ENCODE results near the gene SORCS1.

- TF ChIP-seq, protein P1, sequence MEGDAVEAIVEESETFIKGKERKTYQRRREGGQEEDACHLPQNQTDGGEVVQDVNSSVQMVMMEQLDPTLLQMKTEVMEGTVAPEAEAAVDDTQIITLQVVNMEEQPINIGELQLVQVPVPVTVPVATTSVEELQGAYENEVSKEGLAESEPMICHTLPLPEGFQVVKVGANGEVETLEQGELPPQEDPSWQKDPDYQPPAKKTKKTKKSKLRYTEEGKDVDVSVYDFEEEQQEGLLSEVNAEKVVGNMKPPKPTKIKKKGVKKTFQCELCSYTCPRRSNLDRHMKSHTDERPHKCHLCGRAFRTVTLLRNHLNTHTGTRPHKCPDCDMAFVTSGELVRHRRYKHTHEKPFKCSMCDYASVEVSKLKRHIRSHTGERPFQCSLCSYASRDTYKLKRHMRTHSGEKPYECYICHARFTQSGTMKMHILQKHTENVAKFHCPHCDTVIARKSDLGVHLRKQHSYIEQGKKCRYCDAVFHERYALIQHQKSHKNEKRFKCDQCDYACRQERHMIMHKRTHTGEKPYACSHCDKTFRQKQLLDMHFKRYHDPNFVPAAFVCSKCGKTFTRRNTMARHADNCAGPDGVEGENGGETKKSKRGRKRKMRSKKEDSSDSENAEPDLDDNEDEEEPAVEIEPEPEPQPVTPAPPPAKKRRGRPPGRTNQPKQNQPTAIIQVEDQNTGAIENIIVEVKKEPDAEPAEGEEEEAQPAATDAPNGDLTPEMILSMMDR (IDR thresholded peaks at IDR 0.05), result no peak
- TF ChIP-seq, protein P2, sequence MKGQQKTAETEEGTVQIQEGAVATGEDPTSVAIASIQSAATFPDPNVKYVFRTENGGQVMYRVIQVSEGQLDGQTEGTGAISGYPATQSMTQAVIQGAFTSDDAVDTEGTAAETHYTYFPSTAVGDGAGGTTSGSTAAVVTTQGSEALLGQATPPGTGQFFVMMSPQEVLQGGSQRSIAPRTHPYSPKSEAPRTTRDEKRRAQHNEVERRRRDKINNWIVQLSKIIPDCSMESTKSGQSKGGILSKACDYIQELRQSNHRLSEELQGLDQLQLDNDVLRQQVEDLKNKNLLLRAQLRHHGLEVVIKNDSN (IDR thresholded peaks at IDR 0.05; ENCODE audit: borderline replicate concordance, low read depth), result no peak
- TF ChIP-seq SMC3 (IDR thresholded peaks at IDR 0.05; ENCODE audit: low read depth, low read length) (no peak), EP300 (IDR thresholded peaks at IDR 0.05; ENCODE audit: borderline replicate concordance in 1 of 2, low read depth in 1 of 2, low read length in 1 of 2) (no peak), NFIC (IDR thresholded peaks at IDR 0.05; ENCODE audit: borderline replicate concordance) (no peak), GABPA (IDR thresholded peaks at IDR 0.05; ENCODE audit: low read depth) (no peak), ELF1 (IDR thresholded peaks at IDR 0.05) (no peak), REST (IDR thresholded peaks at IDR 0.05; ENCODE audit: low read depth, low read length) (no peak), TEAD4 (IDR thresholded peaks at IDR 0.05; ENCODE audit: borderline replicate concordance, insufficient read depth) (no peak)
- TF ChIP-seq, protein P3, sequence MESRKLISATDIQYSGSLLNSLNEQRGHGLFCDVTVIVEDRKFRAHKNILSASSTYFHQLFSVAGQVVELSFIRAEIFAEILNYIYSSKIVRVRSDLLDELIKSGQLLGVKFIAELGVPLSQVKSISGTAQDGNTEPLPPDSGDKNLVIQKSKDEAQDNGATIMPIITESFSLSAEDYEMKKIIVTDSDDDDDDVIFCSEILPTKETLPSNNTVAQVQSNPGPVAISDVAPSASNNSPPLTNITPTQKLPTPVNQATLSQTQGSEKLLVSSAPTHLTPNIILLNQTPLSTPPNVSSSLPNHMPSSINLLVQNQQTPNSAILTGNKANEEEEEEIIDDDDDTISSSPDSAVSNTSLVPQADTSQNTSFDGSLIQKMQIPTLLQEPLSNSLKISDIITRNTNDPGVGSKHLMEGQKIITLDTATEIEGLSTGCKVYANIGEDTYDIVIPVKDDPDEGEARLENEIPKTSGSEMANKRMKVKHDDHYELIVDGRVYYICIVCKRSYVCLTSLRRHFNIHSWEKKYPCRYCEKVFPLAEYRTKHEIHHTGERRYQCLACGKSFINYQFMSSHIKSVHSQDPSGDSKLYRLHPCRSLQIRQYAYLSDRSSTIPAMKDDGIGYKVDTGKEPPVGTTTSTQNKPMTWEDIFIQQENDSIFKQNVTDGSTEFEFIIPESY (IDR thresholded peaks at IDR 0.05; ENCODE audit: borderline replicate concordance, low read depth), result no peak
These were observed 203.7 kb downstream of the SORCS1 start for GRCh38 chr10:106960812-106961211.
